ENCODE data around the gene CHAF1A.

DNA sequence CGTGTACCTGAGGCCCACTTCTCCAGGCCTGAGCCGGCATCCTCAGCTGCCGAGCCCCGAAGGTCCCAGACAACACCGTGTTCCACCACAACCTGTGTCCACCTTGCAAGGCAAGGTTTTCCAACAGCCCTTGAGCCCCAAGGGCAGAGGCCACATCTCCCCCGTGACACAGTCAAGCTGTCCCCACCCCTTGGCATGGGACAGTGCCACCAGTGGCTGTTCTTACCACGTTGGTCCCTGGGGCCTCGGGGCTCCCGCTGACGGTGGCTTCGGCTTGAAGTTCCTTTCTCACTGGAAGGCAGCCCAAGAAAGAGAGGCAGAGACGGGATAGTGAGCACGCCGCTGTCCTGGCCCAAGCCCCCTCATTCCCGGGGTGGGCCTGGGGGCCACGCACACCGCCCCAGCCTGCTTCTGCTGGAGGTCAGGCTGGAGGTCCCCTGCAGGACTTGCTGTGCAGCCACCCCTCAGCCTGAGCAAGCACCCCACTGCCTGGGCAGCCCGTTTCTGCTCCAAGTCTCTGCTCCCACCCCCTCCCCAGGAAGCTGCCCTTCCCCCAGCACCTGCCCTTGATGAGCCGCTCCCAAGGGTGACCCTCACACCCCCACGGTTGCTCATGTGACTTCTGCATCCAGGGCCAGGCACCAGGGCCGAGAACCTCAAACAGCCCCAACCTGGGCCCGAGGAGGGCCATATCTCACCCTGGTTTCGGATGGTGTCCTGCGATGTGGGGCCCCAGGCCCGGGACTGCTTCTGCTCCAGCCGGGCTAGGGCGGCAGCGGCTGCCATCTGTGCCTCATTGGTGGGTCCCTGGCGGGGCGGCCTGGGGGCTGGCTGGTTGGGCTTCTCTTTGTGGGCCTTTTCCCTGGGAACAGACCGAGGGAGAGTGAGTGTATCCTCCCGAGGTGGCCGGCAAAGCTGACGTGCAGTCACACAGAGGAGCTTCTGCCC is 51.1 kb downstream of the CHAF1A start:
- TF ChIP-seq, protein P1, sequence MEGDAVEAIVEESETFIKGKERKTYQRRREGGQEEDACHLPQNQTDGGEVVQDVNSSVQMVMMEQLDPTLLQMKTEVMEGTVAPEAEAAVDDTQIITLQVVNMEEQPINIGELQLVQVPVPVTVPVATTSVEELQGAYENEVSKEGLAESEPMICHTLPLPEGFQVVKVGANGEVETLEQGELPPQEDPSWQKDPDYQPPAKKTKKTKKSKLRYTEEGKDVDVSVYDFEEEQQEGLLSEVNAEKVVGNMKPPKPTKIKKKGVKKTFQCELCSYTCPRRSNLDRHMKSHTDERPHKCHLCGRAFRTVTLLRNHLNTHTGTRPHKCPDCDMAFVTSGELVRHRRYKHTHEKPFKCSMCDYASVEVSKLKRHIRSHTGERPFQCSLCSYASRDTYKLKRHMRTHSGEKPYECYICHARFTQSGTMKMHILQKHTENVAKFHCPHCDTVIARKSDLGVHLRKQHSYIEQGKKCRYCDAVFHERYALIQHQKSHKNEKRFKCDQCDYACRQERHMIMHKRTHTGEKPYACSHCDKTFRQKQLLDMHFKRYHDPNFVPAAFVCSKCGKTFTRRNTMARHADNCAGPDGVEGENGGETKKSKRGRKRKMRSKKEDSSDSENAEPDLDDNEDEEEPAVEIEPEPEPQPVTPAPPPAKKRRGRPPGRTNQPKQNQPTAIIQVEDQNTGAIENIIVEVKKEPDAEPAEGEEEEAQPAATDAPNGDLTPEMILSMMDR (conservative IDR thresholded peaks at IDR 0.05; ENCODE audit: low read length) = no peak
- no peak for TF ChIP-seq EZH2phosphoT487 (IDR thresholded peaks at IDR 0.05; ENCODE audit: borderline replicate concordance)
